SU-DHL-6 (cell line): Measurements from ENCODE around the gene SPIN2A.

ENCODE experiments used
- CTCF ChIP-seq: fragments of 200-600 bp; sonication (generic); IDR thresholded peaks from one replicate; pipeline ENCODE4 v1.5.1; 2017; ENCODE audit warnings: antibody characterized with exemption, mild to moderate bottlenecking, low read length, moderate library complexity; ENCODE audit not compliant: insufficient read depth, poor library complexity, severe bottlenecking
- EZH2phosphoT487 ChIP-seq: fragments of 200-600 bp; sonication (generic), shearing (Covaris generic); conservative IDR thresholded peaks from 2 replicates; pipeline ENCODE4 v1.6.1; 2018; ENCODE audit warnings: mild to moderate bottlenecking, antibody characterized with exemption, low read length, moderate library complexity, mixed read lengths

- TF ChIP-seq CTCF (no peak), EZH2phosphoT487 (no peak)
Observed at GRCh38 chrX:57137501-57137900, 304 bp upstream of the SPIN2A start.
